IgD-negative memory B cell (primary cell): ENCODE data around the gene SMAD3. TPM values are rescaled to one million over a fixed set of nuclear protein-coding genes. Genes with fewer than 3 reads are reported as not detected.

Source experiments
- H3K27ac Mint-ChIP-seq, 3 donors: one replicate each; pipeline ENCODE4 v1.8.0; 2020 to 2022; ENCODE audit warnings: mild to moderate bottlenecking in 3 of 3, mixed read lengths in 3 of 3, moderate library complexity in 1 of 3
- H3K27me3 Mint-ChIP-seq: one replicate; pipeline ENCODE4 v1.8.0; 2021; ENCODE audit warnings: mixed read lengths
- H3K36me3 Mint-ChIP-seq: one replicate; pipeline ENCODE4 v1.8.0; 2020; ENCODE audit warnings: mild to moderate bottlenecking, mixed read lengths
- H3K4me1 Mint-ChIP-seq, 3 donors: one replicate each; pipeline ENCODE4 v1.8.0; 2020 to 2022; ENCODE audit warnings: mixed read lengths in 3 of 3, mild to moderate bottlenecking in 1 of 3
- H3K4me3 Mint-ChIP-seq, 4 donors: one replicate each; pipeline ENCODE4 v1.8.0; 2020 to 2022; ENCODE audit warnings: mild to moderate bottlenecking in 4 of 4, mixed read lengths in 4 of 4, moderate library complexity in 3 of 4
- H3K9me3 Mint-ChIP-seq, 3 donors: one replicate each; pipeline ENCODE4 v1.8.0; 2020 to 2021; ENCODE audit warnings: mixed read lengths in 3 of 3, mild to moderate bottlenecking in 1 of 3
- polyA plus RNA-seq: library from polyadenylated mRNA; unstranded; fragments of 300-500 nt; fragmentation: Illumina TruSeq; gene quantifications from one replicate; pipeline ENCODE4 v1.2.3, GENCODE V29; 2021

SMAD3 gene
- polyA plus RNA-seq, 1 donor from 2014 or later: 32.4 TPM

GRCh38 chr15:67132276-67132675 lies 66.9 kb downstream of the SMAD3 start:
- Mint-ChIP-seq H3K4me1 (peaks cover 62 to 71% (median 68%) of the 10 kb centered on the region in 3 donors), H3K36me3 (peaks cover 7% of the 10 kb centered on the region), H3K27me3 (no peaks in the 10 kb centered on the region), H3K4me3 (no peak overlapping the region), H3K27ac (peak overlapping the region; percentile 18 to 94 (median 60)), H3K9me3 (no peaks in the 10 kb centered on the region)

- Mint-ChIP-seq H3K36me3 (peaks cover 4% of the 10 kb centered on the region), H3K9me3 (no peaks in the 10 kb centered on the region), H3K4me3 (peak overlapping the region in 2 of 4 donors; percentile 38 to 80)
These were observed 67.6 kb downstream of the SMAD3 start for GRCh38 chr15:67133026-67133425.

GRCh38 chr15:67133738-67134066 lies 68.3 kb downstream of the SMAD3 start:
- H3K27ac Mint-ChIP-seq: peak overlapping the region in 2 of 3 donors; percentile 23 to 89

More at GRCh38 chr15:67133026-67133425, 67.6 kb downstream of the SMAD3 start:
- Mint-ChIP-seq H3K27me3 (no peaks in the 10 kb centered on the region), H3K27ac (peak overlapping the region; percentile 25 to 94 (median 64)), H3K4me1 (peaks cover 64 to 73% (median 68%) of the 10 kb centered on the region in 3 donors)

GRCh38 chr15:67134067-67134838 lies 68.9 kb downstream of the SMAD3 start:
- peak overlapping the region; percentile 36 to 92 (median 69) for H3K4me3 Mint-ChIP-seq
- H3K27ac Mint-ChIP-seq: peak overlapping the region; percentile 89 to 99 (median 93)
- peaks cover 64 to 76% (median 75%) of the 10 kb centered on the region in 3 donors for H3K4me1 Mint-ChIP-seq
- H3K36me3 Mint-ChIP-seq: peaks cover 4% of the 10 kb centered on the region
- no peaks in the 10 kb centered on the region for H3K27me3 Mint-ChIP-seq
- H3K9me3 Mint-ChIP-seq: no peaks in the 10 kb centered on the region

More at GRCh38 chr15:67133738-67134066, 68.3 kb downstream of the SMAD3 start:
- Mint-ChIP-seq H3K4me1 (peaks cover 67 to 74% (median 73%) of the 10 kb centered on the region in 3 donors), H3K36me3 (peaks cover 4% of the 10 kb centered on the region), H3K9me3 (no peaks in the 10 kb centered on the region), H3K27me3 (no peaks in the 10 kb centered on the region), H3K4me3 (peak overlapping the region in 3 of 4 donors; percentile 51 to 92 (median 87))

GRCh38 chr15:67134871-67135492 lies 69.6 kb downstream of the SMAD3 start:
- Mint-ChIP-seq H3K9me3 (no peaks in the 10 kb centered on the region), H3K27me3 (no peaks in the 10 kb centered on the region), H3K4me1 (peaks cover 66 to 78% (median 74%) of the 10 kb centered on the region in 3 donors), H3K4me3 (peak overlapping the region; percentile 36 to 92 (median 69)), H3K36me3 (peaks cover 5% of the 10 kb centered on the region), H3K27ac (peak overlapping the region; percentile 89 to 99 (median 93))

GRCh38 chr15:67135494-67135893 lies 70.1 kb downstream of the SMAD3 start:
- Mint-ChIP-seq H3K9me3 (no peaks in the 10 kb centered on the region), H3K4me1 (peaks cover 68 to 81% (median 76%) of the 10 kb centered on the region in 3 donors), H3K27me3 (no peaks in the 10 kb centered on the region), H3K4me3 (peak overlapping the region in 2 of 4 donors; percentile 25 to 66), H3K36me3 (peaks cover 9% of the 10 kb centered on the region), H3K27ac (peak overlapping the region; percentile 19 to 93 (median 29))

- peak overlapping the region; percentile 30 to 91 (median 60) for H3K27ac Mint-ChIP-seq
- peaks cover 61 to 81% (median 73%) of the 10 kb centered on the region in 3 donors for H3K4me1 Mint-ChIP-seq
- no peaks in the 10 kb centered on the region for H3K9me3 Mint-ChIP-seq
- H3K4me3 Mint-ChIP-seq: peak overlapping the region in 3 of 4 donors; percentile 5 to 75 (median 31)
- peaks cover 10% of the 10 kb centered on the region for H3K36me3 Mint-ChIP-seq
- H3K27me3 Mint-ChIP-seq: no peaks in the 10 kb centered on the region
These were observed 71.4 kb downstream of the SMAD3 start for GRCh38 chr15:67136802-67137201.

- peaks cover 61 to 81% (median 72%) of the 10 kb centered on the region in 3 donors for H3K4me1 Mint-ChIP-seq
- H3K27ac Mint-ChIP-seq: peak overlapping the region in 2 of 3 donors; percentile 30 to 60
- H3K9me3 Mint-ChIP-seq: no peaks in the 10 kb centered on the region
- peaks cover 9% of the 10 kb centered on the region for H3K36me3 Mint-ChIP-seq
- H3K4me3 Mint-ChIP-seq: peak overlapping the region in 3 of 4 donors; percentile 5 to 75 (median 31)
- H3K27me3 Mint-ChIP-seq: no peaks in the 10 kb centered on the region
These were observed 71.9 kb downstream of the SMAD3 start for GRCh38 chr15:67137319-67137718.

- Mint-ChIP-seq H3K9me3 (no peaks in the 10 kb centered on the region), H3K27me3 (no peaks in the 10 kb centered on the region), H3K4me3 (peak overlapping the region in 2 of 4 donors; percentile 79), H3K4me1 (peaks cover 60 to 82% (median 72%) of the 10 kb centered on the region in 3 donors), H3K36me3 (peaks cover 9% of the 10 kb centered on the region), H3K27ac (peak overlapping the region in 2 of 3 donors; percentile 8 to 77)
These were observed 72.8 kb downstream of the SMAD3 start for GRCh38 chr15:67137951-67138848.

GRCh38 chr15:67138891-67139855 lies 73.8 kb downstream of the SMAD3 start:
- H3K36me3 Mint-ChIP-seq: peaks cover 9% of the 10 kb centered on the region
- H3K4me3 Mint-ChIP-seq: peak overlapping the region in 1 of 4 donors; percentile 37
- H3K27ac Mint-ChIP-seq: peak overlapping the region in 2 of 3 donors; percentile 8 to 77
- H3K27me3 Mint-ChIP-seq: no peaks in the 10 kb centered on the region
- H3K4me1 Mint-ChIP-seq: peaks cover 55 to 76% (median 72%) of the 10 kb centered on the region in 3 donors
- no peaks in the 10 kb centered on the region for H3K9me3 Mint-ChIP-seq

GRCh38 chr15:67140078-67140833 lies 74.9 kb downstream of the SMAD3 start:
- H3K9me3 Mint-ChIP-seq: no peaks in the 10 kb centered on the region
- peak overlapping the region; percentile 6 to 56 (median 20) for H3K27ac Mint-ChIP-seq
- H3K36me3 Mint-ChIP-seq: peaks cover 9% of the 10 kb centered on the region
- H3K4me1 Mint-ChIP-seq: peaks cover 48 to 73% (median 72%) of the 10 kb centered on the region in 3 donors
- H3K27me3 Mint-ChIP-seq: no peaks in the 10 kb centered on the region
- H3K4me3 Mint-ChIP-seq: peak overlapping the region in 3 of 4 donors; percentile 24 to 82 (median 41)

- Mint-ChIP-seq H3K36me3 (peaks cover 8% of the 10 kb centered on the region), H3K4me1 (peaks cover 49 to 81% (median 74%) of the 10 kb centered on the region in 3 donors), H3K9me3 (no peaks in the 10 kb centered on the region), H3K27me3 (no peaks in the 10 kb centered on the region), H3K4me3 (peak overlapping the region in 2 of 4 donors; percentile 60 to 69), H3K27ac (no peak overlapping the region)
These were observed 76.8 kb downstream of the SMAD3 start for GRCh38 chr15:67142092-67142766.
